Panc1 (cell line): ENCODE measurements around the gene RTL5. TPM values are rescaled to one million over a fixed set of nuclear protein-coding genes. Genes with fewer than 3 reads are reported as not detected.

Experiments
- ATAC-seq: fragments of 200-7000 bp; cut with Tn5 transposase; 2 replicates; pipeline ENCODE4 v1.9.1; 2020; ENCODE audit warnings: mild to moderate bottlenecking, moderate library complexity
- BruUV-seq: library from RNA; stranded (reverse); fragments of 400-500 nt; replicated peaks from 2 replicates; lab custom pipeline; 2021; lab: Mats Ljungman, UMichigan
- CTCF ChIA-PET: fragments of 300-600 bp; sonication (Branson Sonifier 250); formaldehyde crosslinking; loops from one replicate; lab custom pipeline; 2022; ENCODE audit warnings: antibody characterized with exemption; lab: Charles Lee
- POLR2A ChIA-PET: fragments of 300-600 bp; sonication (Branson Sonifier 250); formaldehyde crosslinking; loops from one replicate; lab custom pipeline; 2022; ENCODE audit warnings: antibody characterized with exemption; lab: Charles Lee
- DNase-seq: peaks from one replicate; pipeline ENCODE4 v3.0.0-alpha.2; 2010; ENCODE audit warnings: low read depth, low spot score
- H3K27ac ChIP-seq: 2 replicates; pipeline ENCODE4 v1.5.1; 2011; ENCODE audit warnings: mild to moderate bottlenecking, low read length, inconsistent platforms
- H3K27me3 ChIP-seq: fragments of 200-500 bp; sonication (Bioruptor generic); 2 replicates; pipeline ENCODE4 v1.6.0; 2014; ENCODE audit warnings: low read length, inconsistent platforms; ENCODE audit not compliant: control insufficient read depth, insufficient read depth
- H3K36me3 ChIP-seq: fragments of 200-500 bp; sonication (Bioruptor generic); 2 replicates; pipeline ENCODE4 v1.5.1; 2014; ENCODE audit warnings: inconsistent platforms, mild to moderate bottlenecking, low read length, moderate library complexity; ENCODE audit not compliant: control insufficient read depth, insufficient read depth
- H3K4me1 ChIP-seq: 2 replicates; pipeline ENCODE4 v1.5.1; 2011; ENCODE audit warnings: inconsistent platforms, mild to moderate bottlenecking, low read length, moderate library complexity; ENCODE audit not compliant: control insufficient read depth, insufficient read depth
- H3K4me3 ChIP-seq, 2 experiments: 2 replicates each; pipeline ENCODE4 v1.5.1; 2011 to 2012; ENCODE audit warnings: low read depth in 2 of 2, low read length in 2 of 2, mild to moderate bottlenecking in 2 of 2, inconsistent platforms in 1 of 2, moderate library complexity in 1 of 2
- H3K9me3 ChIP-seq: fragments of 200-500 bp; sonication (Bioruptor generic); 2 replicates; pipeline ENCODE4 v1.5.1; 2014; ENCODE audit warnings: low read depth, mild to moderate bottlenecking, inconsistent platforms, low read length, moderate library complexity; ENCODE audit not compliant: control insufficient read depth, insufficient read depth
- POLR2AphosphoS5 ChIP-seq: IDR thresholded peaks from 2 replicates; pipeline ENCODE4 v1.6.1; 2012; ENCODE audit warnings: mild to moderate bottlenecking, low read depth, low read length, moderate library complexity
- SIN3A ChIP-seq: IDR thresholded peaks from 2 replicates; pipeline ENCODE4 v1.6.1; 2012; ENCODE audit warnings: low read depth, mild to moderate bottlenecking, low read length, moderate library complexity, borderline replicate concordance; ENCODE audit not compliant: insufficient read depth
- TCF7L2 ChIP-seq: IDR thresholded peaks from 2 replicates; pipeline ENCODE4 v1.6.1; 2011; ENCODE audit warnings: mild to moderate bottlenecking, low read depth, low read length, inconsistent platforms
- in situ Hi-C: cut with HindIII; loops from 2 replicates; pipeline ENCODE4 v1.10.0; 2016; ENCODE audit warnings: low sequenced_read_pairs, low pct_unique_long_range_greater_than_20kb
- intact Hi-C: fragments of 100-400 bp; cut with micrococcal nuclease; formaldehyde crosslinking; loops from one replicate; pipeline ENCODE4 v1.10.0; 2022; ENCODE audit not compliant: unreplicated experiment
- total RNA-seq: library from RNA; stranded (reverse); gene quantifications from one replicate; pipeline ENCODE4 v1.2.1, GENCODE V29; 2021; ENCODE audit not compliant: unreplicated experiment
- TF ChIP-seq, protein P1 (sequence below): fragments of 450-650 bp; IDR thresholded peaks from 2 replicates; pipeline ENCODE4 v1.5.1; 2017; ENCODE audit warnings: mild to moderate bottlenecking
- TF ChIP-seq, protein P2 (sequence below), 2 experiments: IDR thresholded peaks; 2 replicates each; pipeline ENCODE4 v1.6.1; 2011 to 2012; ENCODE audit warnings: low read depth in 2 of 2, control low read depth in 1 of 2, low read length in 1 of 2, mild to moderate bottlenecking in 1 of 2, moderate library complexity in 1 of 2; ENCODE audit not compliant: insufficient read depth in 1 of 2

RTL5 gene
- total RNA-seq, 1 experiment from 2014 or later = 11.0 TPM

DNA sequence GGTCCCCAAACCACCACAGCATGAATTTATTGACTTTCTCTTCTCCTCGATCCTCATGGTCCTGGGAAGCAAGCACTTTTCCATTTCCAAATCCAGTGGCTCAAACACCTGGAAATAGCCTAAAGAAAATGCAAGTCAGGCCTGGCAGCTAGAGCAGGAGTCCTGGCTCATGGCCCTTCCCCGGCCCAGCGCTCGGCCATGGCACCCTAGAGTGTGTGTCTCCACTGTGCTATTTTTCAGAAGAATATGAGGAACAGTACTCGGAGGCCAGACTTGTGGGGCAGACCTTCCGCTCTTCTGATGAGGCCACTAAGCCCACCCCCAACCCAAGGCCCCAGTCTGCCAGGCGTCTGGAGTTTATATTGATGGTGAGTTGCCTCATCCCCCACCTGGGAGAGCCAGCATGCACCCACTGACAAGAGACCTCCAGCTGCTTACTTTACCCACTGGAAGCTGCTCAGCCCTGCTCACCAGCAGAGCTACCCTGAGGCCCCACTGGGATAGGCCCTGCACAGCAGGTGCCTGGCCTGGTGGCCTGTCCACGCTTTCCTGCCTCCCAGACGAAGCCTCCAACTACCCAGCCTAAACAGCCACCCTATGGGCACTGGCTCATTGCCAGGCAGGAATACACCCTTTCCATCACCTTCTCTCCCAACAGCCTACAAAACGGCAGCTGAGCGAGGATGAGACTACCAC lies 2.3 kb upstream of the RTL5 start:
- TF ChIP-seq TCF7L2 = no peak
- TF ChIP-seq, protein P1, sequence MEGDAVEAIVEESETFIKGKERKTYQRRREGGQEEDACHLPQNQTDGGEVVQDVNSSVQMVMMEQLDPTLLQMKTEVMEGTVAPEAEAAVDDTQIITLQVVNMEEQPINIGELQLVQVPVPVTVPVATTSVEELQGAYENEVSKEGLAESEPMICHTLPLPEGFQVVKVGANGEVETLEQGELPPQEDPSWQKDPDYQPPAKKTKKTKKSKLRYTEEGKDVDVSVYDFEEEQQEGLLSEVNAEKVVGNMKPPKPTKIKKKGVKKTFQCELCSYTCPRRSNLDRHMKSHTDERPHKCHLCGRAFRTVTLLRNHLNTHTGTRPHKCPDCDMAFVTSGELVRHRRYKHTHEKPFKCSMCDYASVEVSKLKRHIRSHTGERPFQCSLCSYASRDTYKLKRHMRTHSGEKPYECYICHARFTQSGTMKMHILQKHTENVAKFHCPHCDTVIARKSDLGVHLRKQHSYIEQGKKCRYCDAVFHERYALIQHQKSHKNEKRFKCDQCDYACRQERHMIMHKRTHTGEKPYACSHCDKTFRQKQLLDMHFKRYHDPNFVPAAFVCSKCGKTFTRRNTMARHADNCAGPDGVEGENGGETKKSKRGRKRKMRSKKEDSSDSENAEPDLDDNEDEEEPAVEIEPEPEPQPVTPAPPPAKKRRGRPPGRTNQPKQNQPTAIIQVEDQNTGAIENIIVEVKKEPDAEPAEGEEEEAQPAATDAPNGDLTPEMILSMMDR = no peak
- TF ChIP-seq, protein P2, sequence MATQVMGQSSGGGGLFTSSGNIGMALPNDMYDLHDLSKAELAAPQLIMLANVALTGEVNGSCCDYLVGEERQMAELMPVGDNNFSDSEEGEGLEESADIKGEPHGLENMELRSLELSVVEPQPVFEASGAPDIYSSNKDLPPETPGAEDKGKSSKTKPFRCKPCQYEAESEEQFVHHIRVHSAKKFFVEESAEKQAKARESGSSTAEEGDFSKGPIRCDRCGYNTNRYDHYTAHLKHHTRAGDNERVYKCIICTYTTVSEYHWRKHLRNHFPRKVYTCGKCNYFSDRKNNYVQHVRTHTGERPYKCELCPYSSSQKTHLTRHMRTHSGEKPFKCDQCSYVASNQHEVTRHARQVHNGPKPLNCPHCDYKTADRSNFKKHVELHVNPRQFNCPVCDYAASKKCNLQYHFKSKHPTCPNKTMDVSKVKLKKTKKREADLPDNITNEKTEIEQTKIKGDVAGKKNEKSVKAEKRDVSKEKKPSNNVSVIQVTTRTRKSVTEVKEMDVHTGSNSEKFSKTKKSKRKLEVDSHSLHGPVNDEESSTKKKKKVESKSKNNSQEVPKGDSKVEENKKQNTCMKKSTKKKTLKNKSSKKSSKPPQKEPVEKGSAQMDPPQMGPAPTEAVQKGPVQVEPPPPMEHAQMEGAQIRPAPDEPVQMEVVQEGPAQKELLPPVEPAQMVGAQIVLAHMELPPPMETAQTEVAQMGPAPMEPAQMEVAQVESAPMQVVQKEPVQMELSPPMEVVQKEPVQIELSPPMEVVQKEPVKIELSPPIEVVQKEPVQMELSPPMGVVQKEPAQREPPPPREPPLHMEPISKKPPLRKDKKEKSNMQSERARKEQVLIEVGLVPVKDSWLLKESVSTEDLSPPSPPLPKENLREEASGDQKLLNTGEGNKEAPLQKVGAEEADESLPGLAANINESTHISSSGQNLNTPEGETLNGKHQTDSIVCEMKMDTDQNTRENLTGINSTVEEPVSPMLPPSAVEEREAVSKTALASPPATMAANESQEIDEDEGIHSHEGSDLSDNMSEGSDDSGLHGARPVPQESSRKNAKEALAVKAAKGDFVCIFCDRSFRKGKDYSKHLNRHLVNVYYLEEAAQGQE (IDR thresholded peaks at IDR 0.05; ENCODE audit: insufficient read depth in 1 of 2, low read depth in 2 of 2, low read length in 1 of 2) = no peak
- no peak for TF ChIP-seq SIN3A
- TF ChIP-seq POLR2AphosphoS5 = no peak
- intact Hi-C loops = no loop called here
- ChIA-PET CTCF (no interaction called here), POLR2A (no interaction called here)
- no peak overlapping the region for H3K4me3 ChIP-seq
- peaks cover 2% of the 10 kb centered on the region; the same call in 1 of the 2 replicates for H3K27me3 ChIP-seq
- in situ Hi-C loops = no loop called here
- DNase-seq (no peak), ATAC-seq (no peak)
- no peak overlapping the region for H3K27ac ChIP-seq
- no peaks in the 10 kb centered on the region for H3K36me3 ChIP-seq
- peaks cover 4% of the 10 kb centered on the region for H3K4me1 ChIP-seq
- BruUV-seq = no TSS peak
- H3K9me3 ChIP-seq = no peaks in the 10 kb centered on the region

DNA sequence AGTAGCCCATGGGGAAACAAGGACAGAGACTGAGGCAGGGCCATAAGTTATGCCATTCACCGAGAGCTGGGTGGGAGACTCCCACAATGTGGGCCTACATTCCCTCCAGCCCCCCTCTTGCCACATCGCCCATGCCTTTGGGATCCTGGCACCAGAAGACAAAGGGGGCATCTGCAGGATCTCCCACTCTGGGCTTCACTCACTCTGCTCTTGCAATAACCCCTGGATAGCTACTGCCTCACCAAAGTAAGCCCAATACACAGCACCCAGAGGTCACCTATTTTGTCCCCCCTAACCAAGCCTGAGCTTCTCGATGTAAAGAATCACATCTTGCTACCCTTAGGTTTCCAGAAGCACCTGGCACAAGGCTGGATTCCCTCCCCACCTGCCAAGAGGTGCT lies 741 bp upstream of the RTL5 start:
- Histone ChIP-seq H3K4me1 (peaks cover 4% of the 10 kb centered on the region), H3K4me3 (peak overlapping the region; percentile 48 to 54), H3K27ac (no peak overlapping the region), H3K27me3 (peaks cover 2% of the 10 kb centered on the region; the same call in 1 of the 2 replicates), H3K36me3 (no peaks in the 10 kb centered on the region), H3K9me3 (no peaks in the 10 kb centered on the region)
- no TSS peak for BruUV-seq
- TF ChIP-seq TCF7L2 (no peak), SIN3A (no peak), POLR2AphosphoS5 (no peak)
- TF ChIP-seq, protein P1 = no peak
- TF ChIP-seq, protein P2 (IDR thresholded peaks at IDR 0.05; ENCODE audit: insufficient read depth in 1 of 2, low read depth in 2 of 2, low read length in 1 of 2) = no peak
- POLR2A ChIA-PET = interaction anchor here (0.5 to 0.7 kb wide), 2 partner anchors 52 to 733 kb away, joined by 4 to 14 read pairs; no protein-coding TSS in a partner anchor
- CTCF ChIA-PET = interaction anchor here (0.8 kb wide), 1 partner anchor 174 kb away, joined by 3 read pairs; no protein-coding TSS in a partner anchor
- in situ Hi-C loops (no loop called here), intact Hi-C loops (no loop called here)
- no peak for ATAC-seq
- DNase-seq = no peak
